ENCODE data around the gene LPP.

Gene LPP

DNA sequence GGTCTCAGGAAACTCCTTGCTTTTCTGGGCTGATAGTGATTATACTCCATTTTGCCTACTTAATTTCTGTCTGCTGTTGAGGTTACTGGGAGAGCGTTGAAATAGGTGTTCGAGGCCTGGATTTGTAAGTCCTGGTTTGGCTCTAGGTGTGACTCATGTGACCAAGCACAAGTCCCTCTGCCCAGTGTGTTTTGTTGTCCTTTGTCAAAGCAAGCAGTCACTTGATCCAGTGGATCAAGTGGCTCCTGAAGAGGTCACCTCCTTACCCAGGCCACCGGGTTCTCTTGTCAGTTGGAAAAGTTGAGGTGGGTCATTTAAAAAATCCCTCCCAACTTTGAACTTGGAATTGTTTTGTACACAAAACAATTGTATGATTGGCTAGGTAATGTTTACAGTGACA, 70.0 kb downstream of the LPP start:
- DNase-seq, result no peak

DNA sequence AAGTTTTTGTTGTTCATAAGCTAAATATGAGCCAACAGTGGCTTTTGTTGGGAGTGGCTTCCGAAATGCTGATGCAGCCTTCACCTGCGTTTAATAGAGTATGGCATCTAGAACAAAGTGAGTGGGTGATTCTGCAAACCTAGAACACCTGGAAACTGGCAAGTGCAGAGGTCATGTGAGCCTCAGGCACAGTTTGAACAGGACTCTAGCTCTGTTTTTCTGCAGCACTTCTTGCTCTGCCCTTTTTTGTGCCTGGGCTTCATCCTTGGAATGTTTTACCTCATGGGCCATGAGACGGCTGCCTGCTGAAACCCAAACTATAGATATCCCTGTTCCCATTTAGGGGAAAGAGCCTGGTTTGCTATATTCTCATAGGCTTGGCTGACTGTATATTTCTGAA, 73.5 kb downstream of the LPP start:
- DNase-seq, result no peak

DNA sequence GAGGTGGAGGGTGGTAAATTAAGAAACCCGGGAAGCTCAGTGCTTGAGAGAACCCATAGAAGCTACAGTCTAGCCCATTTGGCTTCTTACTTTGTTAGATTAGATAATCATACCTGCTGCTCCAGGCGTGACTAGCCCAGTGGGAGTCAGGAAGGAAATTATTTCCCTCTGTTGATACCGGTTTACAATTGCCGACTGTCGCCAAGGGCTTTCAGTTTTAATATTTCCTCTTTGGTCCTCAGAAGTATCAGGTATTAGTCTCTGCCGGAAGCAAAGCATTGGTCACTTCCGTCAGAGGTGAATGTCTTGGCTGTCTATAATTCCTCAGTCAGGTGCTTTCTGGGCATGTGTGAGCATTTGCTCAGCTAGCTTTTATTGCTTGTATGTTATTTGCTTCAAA, 75.2 kb downstream of the LPP start:
- DNase-seq, result no peak

DNA sequence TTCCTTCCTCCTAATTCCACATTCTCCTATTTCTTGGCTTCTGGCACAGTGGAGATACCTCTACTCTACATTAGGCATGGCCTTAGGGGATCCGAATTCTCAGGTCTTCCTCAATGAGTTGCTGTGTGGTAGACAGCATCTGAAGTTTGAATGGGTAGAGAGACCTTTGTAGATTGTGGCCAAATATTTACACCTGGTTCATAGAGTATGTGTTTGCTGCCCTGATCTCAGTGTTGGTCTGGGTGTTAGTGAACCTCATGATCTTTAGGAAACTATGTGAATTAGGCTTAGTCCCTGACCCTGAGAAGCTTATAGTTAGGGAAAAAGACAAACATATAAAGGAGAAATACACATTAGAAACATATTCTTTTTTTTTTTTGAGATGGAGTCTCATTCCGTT, 75.8 kb downstream of the LPP start:
- DNase-seq, result no peak

DNA sequence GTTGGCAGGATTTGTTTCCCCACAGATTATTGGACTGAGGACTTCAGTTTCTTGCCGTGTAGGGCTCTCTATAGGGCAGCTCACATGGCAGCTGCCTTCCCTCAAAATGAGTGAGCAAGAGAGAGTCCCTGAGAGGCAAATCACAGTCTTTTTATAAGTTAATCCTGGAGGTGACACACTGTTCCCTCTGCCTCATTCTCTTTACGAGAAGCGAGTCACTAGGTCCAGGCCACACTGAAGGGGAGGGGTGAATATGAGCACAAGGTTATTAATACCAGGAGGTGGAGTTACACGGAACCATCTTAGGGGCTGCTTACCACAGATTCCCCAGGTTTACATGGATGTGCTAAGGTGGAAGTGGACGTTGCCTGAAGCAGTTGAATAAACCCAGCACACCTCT, 77.0 kb downstream of the LPP start:
- no peak for DNase-seq

DNA sequence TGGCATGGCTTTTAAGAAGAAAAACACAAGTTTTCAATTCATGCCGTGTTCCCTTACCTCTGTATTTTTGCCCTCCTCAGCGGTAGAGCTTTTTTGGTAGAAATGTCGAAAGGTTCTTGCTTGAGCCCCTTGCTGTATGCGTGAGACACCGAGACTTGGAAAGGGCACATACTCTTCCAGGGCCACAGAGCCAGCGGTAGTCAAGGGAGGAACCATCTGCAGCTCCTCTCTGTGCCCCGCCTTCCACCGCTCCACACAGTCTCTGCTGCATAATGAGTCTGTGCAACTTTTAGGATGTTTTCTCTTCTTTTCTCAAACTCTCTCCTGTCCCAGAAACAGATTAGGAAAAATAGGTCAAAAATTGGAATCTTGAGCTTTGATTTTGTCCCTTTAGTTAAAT, 77.5 kb downstream of the LPP start:
- DNase-seq, result no peak

DNA sequence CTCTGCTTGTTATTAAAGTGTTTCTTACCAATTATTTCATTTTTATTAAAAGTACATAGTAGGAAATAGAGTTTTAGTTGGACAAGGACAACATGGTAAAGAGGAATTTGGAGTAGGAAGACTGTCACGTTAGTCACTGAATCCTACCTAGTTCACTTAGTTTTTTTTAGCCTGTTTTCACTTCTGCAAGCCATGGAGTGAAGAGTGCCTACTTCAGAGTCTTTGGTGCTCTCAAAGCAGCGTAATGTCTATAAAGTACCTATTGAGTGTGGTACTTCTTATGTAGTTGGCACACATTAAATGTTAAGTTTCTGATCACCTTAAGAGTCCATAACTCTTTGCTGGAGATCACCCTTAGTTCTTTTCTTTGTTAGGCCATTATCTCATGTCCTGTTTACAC, 78.7 kb downstream of the LPP start:
- no peak for DNase-seq

DNA sequence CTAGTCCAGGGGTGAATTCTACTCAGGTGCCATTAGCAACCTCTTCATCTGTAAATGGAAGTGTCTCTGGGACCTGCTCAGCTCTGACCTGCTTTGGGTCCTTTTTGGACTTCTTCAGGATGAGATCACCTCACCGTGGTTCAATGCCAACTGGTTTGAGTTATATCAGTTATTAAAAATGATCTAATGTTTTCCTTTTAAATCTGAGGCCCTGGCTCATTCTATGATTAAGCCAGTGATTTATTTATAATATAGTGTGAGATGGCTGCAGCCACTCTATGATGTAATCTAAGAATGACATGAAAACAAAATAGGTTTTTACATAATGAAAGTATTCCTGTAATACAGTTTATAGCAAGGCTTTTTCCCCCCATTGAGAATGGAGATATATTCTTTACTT, 79.4 kb downstream of the LPP start:
- no peak for DNase-seq

DNA sequence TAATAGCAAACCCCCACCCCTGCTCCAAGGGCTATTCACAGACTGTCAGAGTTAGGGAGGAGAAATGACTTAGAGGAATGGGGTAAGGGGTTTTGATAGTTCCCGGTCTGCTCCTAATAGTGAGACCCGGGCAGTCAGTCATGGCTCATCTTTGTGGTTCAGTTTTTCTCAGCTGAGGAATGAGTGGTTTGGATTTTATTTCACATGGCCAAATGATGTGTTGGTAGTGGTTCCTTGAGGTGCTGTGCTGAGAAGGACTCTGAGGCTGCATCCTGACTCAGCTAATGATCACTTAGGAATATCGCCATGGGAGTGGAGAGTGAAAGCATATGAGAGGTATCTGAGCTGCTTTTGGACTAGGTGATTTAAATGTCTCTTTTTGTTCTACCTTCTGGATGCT, 80.2 kb downstream of the LPP start:
- DNase-seq, result no peak

DNA sequence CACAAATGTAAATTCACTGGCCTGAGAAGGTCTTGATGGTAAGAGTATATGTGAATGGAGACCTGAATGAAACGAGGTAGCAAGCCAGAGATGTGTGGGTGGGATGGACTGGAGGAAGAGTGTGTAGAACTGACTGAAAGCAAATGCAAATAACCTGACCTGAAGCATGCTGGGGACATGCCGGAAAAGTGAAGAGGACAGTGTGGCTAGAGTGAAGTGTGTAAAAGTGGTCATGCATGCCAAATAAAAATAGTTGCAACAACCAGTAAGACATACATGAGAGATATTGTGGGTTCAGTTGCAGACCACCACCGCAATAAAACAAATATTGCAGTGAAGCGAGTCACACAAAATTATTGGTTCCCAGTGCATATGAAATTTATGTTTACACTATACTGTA, 82.3 kb downstream of the LPP start:
- DNase-seq, result no peak

DNA sequence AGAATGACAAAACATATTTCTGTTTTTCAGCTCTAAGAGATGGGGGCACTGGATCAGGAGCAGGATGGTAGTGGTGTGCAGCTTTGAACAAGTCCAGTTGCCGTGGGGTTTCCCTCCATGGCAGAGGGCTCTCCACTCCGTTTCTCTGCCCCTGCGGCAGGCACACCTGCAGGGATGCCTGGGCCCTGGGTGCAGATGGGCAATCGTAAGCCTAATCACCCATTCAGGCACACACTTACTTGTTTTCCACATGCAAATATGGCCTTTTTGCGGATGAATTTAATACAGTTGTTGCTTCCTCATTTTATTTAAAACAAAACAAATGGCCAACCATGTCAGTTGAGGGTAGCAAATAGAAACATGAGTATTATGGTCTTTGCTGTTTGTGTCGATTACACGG, 85.1 kb downstream of the LPP start:
- DNase-seq, result no peak

DNA sequence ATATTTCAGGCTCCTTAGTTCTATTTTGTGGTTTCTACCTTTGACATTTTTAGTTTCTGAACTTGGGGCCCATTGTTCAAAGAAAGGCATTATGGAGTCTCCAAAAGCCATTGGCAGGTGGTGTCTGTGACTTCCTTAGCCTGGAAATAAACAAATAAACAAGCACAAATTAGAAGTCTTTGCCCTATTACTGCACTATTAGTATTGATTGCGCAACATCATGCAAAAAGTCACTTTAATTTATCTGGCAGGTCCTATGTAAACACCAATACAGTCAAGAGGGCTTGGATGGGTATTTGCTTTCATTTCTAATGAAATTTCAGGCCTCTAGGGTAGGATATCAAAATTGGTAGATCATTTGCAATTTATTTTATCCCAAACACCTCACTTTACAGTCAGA, 85.6 kb downstream of the LPP start:
- no peak for DNase-seq

DNA sequence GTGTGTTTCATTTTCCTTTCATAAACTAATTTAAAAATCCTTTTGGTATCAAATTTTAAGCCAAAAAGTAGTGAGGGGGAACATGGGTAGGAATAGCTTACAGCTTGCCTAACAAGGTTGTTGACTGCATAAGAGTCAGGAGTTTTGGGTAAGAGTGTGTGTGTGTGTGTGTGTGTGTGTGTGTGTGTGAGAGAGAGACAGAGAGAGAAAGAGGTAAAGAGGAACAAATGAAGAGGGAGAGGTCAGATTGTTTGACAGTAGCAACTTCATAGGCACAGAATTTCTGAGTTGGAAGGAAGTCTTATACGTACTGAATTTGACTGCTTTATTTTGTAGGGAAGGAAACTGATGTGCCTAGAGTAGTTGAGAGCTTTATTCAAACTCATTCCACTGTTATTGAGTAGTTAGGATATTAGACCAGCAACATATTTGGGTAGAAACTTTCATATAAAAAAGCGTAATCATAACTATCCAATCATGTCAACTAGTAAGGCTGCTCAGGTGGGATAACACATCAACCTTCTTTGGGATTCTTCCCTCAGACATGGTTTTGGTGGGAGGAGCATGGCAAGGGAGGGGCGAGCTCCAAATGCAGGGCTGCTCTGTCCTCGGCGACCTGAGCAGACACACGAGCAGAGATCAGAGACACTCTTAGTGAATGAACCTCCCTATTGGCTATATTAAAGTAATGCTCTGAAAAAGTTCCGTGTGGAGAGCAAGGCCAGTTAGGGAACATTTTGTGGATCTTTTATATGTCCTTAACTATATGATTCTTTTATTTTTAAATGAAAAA, 86.4 kb downstream of the LPP start:
- no peak for DNase-seq

DNA sequence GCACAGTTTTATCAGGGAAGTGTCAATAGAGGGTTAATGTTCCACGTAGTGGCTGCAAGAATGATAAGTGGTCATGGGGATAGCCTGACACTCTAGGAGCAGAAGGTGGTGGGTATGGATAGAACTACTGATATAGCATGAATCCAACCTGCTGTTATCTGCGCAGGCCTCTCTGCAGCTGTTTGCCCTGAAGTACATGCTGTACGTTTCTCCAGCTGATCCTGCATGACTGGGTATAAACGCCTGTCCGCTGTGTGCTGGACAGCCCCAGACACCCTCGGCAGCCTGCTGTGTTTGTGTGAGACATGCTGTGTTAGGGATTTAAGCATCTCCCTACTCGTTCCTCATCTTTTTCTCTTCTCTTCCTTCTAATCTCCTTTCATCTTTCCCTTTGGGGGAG, 87.1 kb downstream of the LPP start:
- DNase-seq, result no peak

DNA sequence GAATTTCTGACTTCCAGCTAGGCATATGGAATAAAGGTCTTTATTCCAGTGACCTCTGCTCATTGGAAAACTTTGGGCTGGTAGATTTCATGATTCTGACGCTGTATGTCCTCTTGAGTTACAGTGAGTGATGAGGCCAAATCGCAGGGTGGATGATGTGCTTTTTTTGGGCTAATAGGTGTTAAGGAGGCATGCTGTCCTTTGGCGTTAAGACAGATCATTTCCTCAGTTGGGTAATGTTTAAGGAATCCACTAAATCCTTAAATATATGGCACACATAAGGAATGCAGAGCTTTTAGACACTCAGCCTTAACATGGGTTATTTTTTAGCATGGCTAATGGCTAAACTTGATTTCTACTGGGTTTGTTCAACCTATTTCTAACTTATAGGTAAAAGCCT, 87.9 kb downstream of the LPP start:
- DNase-seq, result no peak

DNA sequence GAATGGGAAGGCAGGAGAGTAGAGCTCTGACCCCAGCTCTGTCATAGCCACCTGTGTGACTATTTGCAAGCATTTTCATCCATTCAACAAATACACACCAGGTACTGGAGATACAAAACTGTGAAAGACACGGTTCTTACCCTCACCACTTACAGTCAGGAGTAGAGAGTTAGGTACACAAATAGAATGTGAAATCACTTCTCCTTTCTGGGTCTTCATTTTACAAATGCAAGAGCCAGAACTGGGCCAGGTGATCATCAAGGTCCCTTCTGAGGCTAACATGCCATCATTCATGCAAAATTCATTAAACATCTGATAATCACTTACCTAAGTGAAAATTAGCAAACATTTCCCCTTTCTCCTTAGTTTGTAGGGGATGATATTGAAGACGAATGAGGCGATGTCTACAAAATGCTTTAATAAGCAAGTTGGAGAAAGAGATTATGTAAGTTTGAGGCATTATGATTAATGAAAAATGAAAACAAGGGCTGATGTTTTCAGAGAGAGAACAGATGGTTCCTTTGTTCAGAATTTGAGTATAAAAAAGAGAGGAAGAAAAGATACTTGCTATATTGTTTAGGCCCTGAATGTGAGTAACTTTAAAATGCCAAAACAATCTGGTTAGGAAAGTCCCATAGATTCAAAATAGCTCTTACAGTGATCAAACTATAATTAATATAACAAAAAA, 88.6 kb downstream of the LPP start:
- no peak for DNase-seq

DNA sequence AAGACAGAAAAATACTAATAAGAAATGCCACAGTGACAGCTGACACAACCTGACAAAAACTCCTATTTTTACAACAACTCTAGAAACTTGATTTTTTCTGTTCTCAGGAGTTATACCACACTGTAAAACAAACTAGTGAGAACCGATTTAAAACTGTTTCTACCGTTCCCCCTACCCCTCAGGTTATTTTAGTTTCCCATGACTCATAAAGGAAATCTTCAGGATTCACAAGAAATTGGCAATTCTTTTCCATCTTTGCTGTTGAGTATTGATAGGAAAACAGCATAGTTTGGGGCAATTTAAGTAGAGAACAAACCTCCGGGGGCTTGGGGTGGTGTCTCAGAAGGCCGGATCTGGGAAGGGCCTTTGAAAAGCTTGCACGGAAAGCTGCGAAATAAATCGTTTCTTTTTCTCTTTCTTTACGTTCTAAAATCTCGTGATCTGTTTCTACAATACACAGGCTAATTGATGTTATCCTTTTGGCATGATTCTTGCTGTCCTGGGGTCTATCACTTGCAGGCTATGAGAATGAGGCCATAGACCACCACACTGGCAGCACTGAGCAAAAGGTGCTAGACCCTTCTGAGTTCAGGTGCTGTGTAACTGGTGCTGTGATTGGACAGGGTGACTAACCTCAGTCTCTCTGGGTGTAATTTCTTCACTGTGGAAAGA, 89.3 kb downstream of the LPP start:
- DNase-seq, result no peak

DNA sequence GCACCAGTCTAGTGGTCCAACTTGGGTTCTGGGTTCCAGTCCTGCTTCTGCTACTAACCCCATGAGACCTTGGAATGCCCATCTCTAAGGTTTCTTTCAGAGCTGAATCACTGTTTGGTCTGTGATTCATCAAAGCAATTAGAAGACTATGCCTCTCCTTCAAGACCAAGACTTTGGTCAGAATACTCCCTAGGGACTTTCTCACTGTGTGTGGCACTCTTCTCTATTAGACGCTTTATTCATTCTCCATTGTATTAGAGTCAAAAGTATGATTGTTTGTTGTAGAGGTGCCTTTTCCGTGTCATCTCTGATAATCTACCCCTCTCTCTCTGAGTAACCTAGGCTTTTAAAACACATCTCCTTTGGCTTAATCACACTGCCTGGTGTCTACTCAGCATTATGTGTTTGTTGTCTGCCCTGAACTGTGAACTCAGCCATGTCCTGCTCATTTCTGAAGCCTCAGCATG, 90.5 kb downstream of the LPP start:
- DNase-seq, result no peak

DNA sequence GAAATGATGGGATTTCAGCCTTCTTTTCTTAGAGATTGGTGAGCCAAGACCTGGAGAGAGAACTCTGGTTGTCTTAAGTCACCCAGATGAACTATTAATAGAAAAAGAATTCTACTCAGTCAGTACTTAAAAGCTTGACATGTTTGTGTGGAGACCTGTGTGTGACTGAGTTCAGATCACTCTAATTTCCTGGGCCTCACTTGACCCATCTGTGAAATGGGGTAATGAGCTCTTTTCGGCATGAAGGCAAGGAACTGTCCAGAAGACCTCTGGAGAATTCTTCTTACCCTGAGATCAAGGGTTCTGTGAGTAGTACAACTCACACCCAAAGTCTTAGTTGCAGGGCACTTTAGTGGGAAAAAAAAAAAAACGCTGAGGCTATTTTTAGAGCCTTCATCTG, 92.9 kb downstream of the LPP start:
- DNase-seq, result no peak

DNA sequence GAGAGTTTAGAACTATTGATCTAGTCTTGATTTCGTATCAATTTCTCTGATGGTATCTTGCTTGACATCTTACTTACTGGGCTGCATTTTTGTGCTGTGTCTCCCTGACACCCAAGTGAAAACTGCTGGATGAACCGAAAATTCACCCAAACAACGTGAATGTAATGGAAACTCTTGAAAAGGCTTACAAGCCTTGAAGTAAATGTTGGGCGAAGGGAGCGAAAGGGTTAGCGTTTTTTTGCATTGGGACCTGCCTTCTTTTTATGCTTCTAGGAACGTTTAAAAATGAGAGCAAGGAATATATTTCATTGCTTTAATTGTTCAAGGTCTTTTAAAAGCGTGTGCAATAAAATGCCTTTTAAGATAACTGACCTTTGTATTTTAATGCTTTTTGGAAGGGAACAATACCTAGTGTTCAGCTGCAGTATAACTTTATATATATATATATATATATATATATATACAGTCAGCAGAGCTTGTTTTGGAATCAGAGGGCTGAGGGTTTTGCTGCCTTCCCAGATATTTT, 94.1 kb downstream of the LPP start:
- no peak for DNase-seq

DNA sequence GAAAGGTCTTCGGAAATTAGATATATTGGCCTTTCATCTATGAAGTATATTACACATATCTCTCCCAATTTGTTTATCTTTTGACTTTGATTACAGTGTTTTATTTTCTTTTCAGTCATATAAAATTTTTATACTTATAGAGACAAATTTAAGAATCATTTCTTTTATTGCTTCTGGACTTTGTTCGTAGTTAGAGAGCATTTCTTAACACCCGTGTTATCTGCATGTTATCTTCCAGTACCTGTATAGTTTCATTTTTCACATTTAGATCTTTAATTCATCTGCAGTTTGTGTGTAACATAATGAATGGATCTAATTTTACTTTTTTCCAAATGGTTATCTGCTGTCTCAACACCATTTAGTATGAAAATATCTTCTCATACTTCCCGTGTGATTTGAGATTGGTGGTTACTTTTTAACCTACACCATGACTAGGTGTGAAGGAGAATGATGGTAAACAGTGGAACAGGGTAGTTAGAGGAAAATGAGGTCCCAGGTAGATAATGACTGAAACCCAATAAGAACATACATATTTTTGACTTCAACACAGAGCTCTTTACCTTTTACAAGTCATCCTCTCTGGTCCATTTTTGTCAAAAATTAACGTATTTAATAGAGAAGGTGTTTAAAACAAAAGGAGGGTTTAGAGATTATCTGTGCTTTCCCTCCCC, 99.3 kb downstream of the LPP start:
- DNase-seq, result no peak

DNA sequence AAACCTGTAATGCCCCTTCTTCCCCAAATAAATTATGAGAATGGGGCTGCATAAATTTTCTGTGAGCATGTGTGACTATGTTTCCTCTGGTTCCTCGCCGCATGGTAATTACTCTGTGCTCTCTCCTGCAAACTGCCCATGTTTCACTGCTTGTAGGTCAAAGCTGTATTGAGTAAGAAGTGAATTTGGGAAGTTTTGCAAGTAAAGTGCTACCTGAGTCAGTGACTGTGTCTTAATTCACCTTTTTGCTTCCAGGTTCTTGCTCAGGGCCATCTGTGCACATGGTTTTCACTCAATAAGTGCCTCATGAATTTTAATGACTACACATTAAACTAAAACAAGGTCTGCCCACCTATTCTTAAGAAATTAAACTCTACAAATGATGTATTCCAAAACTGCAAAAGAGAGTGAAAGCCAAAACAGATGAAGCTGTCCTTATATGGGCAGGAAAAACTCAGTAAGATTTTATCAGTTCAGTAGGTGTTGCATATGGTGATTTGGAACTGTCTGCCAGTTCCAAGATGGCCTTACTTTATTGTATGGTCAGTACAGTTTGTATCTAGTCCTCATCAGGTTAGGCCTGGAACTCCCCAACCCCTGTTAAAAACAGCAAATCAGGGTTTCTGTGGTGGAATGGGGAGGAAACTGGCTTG, 100.0 kb downstream of the LPP start:
- DNase-seq, result no peak

DNA sequence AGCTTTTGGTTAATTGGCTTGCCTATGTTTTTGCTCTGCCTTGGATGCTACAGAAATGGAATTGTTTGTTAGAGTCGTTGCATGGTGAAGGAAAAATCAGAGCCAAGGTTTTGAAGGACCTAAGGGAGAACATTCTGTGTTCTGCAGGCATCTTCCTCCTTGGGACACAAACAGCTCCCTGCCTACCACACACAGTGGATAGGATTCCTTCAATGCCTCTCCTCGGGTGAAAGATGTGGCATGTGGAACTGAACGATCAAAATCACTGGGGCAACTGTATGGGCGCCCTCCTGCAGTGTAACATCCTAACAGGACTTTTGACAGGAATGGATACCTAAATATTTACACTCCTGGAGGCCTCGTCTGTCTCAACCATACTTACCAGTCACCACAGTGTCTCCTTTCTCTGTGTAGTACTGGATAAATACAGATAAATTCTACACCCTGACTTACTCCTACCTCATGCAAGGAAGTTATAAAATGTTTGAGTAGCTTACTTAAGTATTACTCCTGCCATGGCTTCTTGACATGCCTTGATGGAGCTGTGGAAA, 100.6 kb downstream of the LPP start:
- no peak for DNase-seq

Measured in NCI-H748 treated with DMSO at 0.1 percent for 48 hours (cell line).